GF-D8 (cell line): ENCODE results near the gene SOX9.
"Not testable (repeated sequence)": the region's sequence is repeated elsewhere in the genome, so short reads cannot be mapped to it uniquely, and the experiment has no call there.

Source experiments
- DNase-seq: peaks from one replicate; lab custom pipeline; 2025; lab: John Stamatoyannopoulos, UW

The SOX9 gene

GRCh38 chr17:72111336-72111923 lies 9.4 kb upstream of the SOX9 start:
- no peak for DNase-seq

- DNase-seq: not testable (repeated sequence)
Measured at GRCh38 chr17:72111926-72112325, 8.9 kb upstream of the SOX9 start.

DNA sequence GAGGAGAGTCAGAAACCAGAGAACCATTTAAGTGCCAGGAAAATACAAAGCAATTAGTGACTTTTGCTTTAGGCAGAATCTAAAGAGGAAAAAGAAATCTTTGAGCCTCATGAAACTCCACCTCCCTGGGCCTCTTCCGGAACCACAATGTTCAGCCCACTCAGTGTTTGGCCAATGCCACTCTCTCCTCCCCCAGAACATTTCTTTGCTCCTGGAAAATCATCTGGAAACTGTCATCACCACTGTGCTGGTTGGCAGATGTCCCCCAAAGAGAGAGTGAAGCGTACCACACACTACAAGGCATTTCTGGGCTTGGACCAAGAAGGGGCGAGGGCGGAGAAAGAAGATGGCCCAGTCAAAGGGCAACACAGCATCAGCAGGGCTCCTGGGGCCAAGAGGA lies 7.1 kb upstream of the SOX9 start:
- no peak for DNase-seq

DNA sequence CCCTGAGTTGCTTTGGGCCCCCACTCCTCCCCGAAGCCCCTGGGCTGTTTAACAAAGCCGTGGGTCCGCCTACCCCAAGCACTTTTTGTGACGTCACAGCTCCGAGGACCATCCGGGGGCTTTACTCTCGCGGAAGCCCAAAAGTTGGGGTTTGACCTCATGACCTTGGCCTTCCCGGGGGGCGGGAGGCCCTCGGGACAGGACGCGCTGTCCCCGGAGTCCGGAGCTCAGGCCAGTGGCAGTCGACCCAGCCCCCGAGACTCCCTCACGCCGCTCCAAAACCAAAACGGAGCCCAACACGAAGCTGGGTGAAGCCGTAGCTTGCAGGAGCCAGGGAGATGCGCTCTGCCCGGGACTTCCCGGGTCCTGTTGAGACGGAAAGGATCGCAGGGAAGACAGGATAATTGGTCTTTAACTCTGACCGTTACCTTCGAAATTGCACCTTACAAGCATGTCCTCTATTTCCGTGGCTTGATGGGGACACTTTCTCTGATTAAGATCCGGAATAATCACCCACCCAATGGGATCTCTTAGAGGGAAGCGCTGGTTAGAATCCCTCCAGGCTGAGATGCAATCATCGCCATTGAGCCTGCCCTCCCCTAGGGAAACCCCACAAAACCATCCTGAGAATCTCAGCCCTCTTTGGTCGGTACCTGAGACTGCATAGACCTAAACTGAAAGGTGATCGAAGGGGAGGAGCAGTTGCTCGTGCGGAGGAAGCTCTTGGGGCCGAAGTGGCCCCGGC lies 4.9 kb upstream of the SOX9 start:
- DNase-seq: no peak

DNA sequence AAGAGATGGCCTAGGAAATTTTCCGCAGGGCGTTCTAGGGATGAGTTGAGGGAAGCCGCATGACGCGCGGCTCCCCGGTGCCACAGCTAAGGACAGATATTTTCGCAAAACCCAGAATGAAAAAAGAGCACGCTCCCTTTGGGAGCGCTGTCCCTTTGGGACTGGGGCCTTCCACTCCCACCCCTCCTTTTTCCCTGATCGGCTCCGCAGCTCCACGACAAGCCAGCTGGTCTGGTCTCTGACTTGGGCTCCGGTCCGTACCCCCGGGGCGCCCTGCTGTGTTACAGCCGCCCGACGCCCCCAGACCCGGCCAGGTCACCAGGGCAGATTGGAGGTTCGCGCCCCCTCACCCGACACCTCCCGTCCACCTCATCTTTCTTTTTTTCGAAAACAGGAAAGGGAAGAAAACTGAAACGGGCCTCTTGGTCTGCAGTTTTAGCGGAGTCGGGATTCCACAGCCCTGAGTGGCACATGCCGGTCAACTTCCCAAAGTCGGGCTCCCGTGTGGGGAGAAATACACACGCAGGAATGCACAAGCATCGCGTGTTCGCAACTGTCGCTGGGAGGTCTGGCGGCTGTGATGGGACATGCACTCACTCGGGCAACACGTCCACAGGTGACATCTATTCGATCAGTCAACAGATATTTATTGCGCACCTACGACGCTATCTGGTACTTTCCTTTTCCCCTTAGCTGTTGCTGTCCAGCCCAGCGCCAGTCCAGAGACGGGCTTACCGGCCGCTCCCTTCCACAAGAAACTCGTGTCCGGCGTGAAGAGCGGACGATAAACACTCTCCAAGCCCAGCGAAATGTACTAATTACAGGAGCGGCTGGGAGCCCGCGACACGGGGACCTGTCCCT lies 3.9 kb upstream of the SOX9 start:
- DNase-seq: no peak

- no peak for DNase-seq
Measured at GRCh38 chr17:72117535-72118334, 3.1 kb upstream of the SOX9 start.

- DNase-seq: no peak
Measured at GRCh38 chr17:72118335-72119076, 2.3 kb upstream of the SOX9 start.

GRCh38 chr17:72119077-72119872 lies 1.5 kb upstream of the SOX9 start:
- no peak for DNase-seq

DNA sequence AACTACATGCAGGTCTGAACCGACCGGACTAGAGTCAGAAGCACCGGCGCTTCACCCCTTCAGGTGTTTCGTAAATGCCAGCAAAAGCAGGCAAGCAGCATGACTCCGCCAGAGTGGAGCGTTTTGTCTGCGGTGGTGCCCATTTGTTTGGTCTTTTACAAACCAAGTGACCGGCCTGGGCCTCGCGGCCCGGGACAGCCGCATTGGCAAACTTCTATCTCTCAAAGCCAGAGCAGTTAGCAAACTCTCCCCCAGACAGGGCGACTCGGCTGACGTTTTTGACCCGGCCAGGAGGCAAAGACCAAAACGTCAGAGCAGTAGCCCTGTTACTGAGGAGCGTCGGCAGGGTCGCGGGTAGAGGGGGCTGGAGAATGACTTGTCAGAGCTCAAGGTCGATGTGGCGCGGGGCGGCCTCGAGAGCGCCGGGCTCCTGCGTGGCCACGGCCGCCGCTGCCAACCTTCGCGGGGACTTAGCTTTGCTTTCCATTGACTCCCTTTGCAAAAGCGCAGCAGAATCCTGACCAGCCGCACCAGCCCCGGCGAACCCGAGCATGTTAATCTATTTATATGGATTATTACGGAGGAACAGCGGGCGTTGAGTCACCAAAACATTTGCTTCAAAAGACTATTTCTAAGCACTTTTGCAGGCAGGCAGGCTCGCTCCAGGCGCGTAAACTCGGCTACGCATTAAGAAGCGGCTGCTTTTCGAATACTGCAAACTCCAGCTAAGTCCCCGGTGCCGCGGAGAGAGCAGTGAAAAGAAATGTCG lies 763 bp upstream of the SOX9 start:
- DNase-seq: no peak

- no peak for DNase-seq
Measured at GRCh38 chr17:72121164-72122009, 567 bp downstream of the SOX9 start.

GRCh38 chr17:72122010-72122764 lies 1.4 kb downstream of the SOX9 start:
- DNase-seq: no peak

- DNase-seq: no peak
Measured at GRCh38 chr17:72122765-72123529, 2.1 kb downstream of the SOX9 start.

GRCh38 chr17:72123530-72124437 lies 3.0 kb downstream of the SOX9 start:
- DNase-seq: no peak

DNA sequence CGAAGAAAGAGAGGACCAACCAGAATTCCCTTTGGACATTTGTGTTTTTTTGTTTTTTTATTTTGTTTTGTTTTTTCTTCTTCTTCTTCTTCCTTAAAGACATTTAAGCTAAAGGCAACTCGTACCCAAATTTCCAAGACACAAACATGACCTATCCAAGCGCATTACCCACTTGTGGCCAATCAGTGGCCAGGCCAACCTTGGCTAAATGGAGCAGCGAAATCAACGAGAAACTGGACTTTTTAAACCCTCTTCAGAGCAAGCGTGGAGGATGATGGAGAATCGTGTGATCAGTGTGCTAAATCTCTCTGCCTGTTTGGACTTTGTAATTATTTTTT lies 3.6 kb downstream of the SOX9 start:
- DNase-seq: no peak

DNA sequence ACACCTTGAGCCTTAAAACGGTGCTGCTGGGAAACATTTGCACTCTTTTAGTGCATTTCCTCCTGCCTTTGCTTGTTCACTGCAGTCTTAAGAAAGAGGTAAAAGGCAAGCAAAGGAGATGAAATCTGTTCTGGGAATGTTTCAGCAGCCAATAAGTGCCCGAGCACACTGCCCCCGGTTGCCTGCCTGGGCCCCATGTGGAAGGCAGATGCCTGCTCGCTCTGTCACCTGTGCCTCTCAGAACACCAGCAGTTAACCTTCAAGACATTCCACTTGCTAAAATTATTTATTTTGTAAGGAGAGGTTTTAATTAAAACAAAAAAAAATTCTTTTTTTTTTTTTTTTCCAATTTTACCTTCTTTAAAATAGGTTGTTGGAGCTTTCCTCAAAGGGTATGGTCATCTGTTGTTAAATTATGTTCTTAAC lies 4.4 kb downstream of the SOX9 start:
- no peak for DNase-seq

- no peak for DNase-seq
Measured at GRCh38 chr17:72125742-72126141, 4.9 kb downstream of the SOX9 start.
